Stimulated activated CD4-positive, alpha-beta T cell treated with anti-CD3 and anti-CD28 coated beads, Interleukin-2, amount 100 ng/mL, for 4 hours (primary cell): ENCODE results near the gene SHISA6.
"Not testable (repeated sequence)": the region's sequence is repeated elsewhere in the genome, so short reads cannot be mapped to it uniquely, and the experiment has no call there.

Experiments used
- DNase-seq: peaks from one replicate; pipeline ENCODE4 v3.0.0-alpha.2; 2020; ENCODE audit warnings: low read depth

The SHISA6 gene

GRCh38 chr17:11303773-11304394 lies 62.9 kb downstream of the SHISA6 start:
- no peak for DNase-seq

GRCh38 chr17:11304568-11304967 lies 63.6 kb downstream of the SHISA6 start:
- DNase-seq: no peak

GRCh38 chr17:11305524-11305923 lies 64.5 kb downstream of the SHISA6 start:
- DNase-seq: no peak

DNA sequence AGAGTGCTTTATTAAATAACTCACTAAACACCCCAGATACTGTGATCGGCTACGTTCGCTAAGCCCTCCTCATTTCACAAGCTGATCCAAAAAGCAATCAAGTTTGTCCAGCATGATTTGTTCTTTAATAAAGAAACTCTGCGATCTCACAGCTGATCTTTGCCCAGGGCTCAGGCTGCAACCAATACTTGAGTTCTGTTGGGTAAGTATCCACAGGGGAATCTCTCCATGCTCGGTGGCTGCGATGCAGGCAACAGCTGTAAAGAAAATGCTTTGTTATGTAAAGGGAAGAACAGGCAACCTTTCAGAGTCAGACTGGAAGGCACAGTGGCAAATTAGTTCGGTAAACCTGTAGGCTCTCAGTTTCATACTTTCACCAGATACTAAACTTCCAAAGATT lies 67.5 kb downstream of the SHISA6 start:
- no peak for DNase-seq

GRCh38 chr17:11309033-11309432 lies 68.0 kb downstream of the SHISA6 start:
- no peak for DNase-seq

- DNase-seq: no peak
Measured at GRCh38 chr17:11309850-11310249, 68.8 kb downstream of the SHISA6 start.

- not testable (repeated sequence) for DNase-seq
Measured at GRCh38 chr17:11316451-11316850, 75.4 kb downstream of the SHISA6 start.

- DNase-seq: no peak
Measured at GRCh38 chr17:11318207-11318606, 77.2 kb downstream of the SHISA6 start.

DNA sequence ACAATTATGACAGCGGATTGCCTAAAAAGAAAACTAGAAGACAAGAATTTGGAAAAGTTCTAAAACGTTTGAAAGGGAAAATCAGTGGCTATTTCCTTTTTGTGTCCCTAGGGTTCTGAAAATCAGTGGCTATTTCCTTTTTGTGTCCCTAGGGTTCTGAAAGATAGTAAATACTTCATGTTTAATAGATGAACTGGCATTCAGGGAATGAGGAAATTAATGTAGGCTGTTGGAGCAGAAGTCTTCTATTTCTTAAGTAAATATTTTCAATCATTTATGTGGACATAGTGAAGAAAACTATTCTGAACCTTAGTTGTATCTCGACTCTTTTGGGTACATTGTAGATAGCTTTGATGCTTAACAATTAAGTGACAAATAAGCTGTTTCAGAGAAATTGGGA lies 78.9 kb downstream of the SHISA6 start:
- no peak for DNase-seq

GRCh38 chr17:11324021-11324420 lies 83.0 kb downstream of the SHISA6 start:
- DNase-seq: no peak

DNA sequence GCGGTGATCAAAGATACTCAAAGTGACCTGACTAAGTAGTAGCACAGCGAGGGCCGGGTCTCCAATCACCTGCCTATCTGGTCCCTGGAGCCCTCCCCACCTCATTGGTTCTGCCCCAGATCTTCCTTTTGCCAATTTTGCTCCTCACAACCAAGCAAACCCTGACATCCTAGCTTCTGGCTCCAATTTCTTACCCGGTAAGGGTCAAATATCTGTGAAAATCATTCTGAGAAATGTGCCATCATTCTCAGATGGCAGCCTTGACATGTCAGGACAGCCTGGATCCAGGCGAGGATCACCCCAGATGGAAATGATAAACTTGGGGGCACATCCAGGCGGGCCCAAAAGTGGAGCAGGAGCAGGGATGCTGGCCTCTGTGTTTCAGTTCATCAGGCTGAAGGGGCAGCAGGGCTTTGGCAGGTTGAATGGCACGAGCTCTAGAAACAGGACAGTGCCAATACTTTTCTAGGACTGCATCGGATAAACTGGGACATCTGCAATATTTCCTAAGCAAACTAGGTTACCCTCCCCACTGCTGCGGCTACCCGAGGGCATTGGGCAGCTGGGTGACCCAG lies 83.9 kb downstream of the SHISA6 start:
- no peak for DNase-seq

DNA sequence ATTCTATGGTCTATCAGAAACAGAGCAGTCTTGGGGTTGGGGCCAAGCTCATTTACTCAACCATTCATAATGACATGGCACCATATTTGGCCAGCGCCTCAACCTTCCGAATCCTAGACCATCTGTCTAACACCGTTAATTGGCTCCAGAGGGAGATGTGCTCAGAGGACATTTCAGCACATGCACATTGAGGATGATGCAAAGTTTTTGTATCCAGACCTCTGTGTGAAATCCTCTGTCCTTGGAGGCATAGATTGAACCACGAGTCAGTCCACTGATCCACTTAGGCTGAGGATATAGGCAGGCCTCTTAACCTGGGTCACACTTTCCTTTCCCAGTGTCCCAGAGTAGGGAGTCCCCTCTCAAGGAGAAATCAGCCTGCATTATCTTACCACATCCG lies 85.5 kb downstream of the SHISA6 start:
- DNase-seq: no peak

DNA sequence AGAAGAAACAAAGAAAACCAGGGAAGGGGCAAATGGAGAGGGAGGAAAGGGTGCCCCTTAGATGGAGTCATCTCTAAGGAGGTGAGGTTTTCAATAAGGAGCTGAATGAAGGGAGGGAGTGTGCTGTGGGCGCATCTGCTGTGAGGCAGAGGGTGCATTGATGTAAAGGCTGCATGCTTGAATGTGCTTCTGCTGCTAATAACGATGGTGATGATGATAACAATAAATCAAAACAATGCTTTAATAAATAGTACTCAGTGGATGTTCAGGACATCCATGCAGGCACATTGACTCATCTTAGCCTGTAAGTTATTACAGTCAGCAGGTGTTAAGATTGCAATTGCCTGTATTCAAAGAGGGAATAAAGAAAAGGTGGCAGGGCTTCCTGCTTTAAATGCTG lies 87.8 kb downstream of the SHISA6 start:
- no peak for DNase-seq

DNA sequence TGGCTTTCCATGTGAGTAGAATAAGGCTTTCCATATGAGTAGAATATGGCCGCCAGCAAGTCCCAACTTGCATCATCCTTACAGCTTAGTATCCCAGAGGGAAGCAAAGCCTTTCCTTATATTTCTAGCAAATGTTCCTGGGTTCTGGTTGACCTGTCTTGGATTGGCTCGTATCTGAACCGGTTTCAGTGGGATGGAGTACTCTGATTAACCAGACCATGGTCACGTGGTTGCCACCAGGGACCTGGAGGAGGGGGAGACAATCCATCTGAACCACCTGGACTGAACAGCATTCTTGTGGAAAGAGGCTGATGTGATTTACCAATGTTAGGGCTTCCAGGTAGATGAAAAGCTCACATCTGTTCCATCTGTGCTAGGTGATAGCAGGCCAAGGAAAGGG lies 89.0 kb downstream of the SHISA6 start:
- no peak for DNase-seq

DNA sequence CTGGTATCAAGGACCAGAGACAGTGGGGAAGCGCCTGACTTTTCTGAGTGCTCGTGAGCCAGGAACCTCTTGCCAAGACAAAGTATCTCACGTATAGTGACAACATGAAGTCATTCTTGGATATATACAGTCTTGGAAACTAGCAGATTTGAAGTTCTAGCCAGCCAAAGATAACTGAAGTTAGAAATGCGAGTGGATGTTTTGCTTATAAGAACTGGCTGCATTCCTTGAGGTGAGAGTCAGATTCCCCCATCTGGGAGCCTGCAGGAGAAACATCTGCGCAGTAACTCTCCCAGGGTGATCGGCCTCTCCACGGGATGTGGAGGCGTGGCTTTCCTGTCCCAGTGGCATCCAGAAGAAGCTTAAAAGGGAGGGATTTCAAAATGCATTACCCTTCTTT lies 89.8 kb downstream of the SHISA6 start:
- DNase-seq: no peak

- DNase-seq: no peak
Measured at GRCh38 chr17:11331547-11332513, 90.8 kb downstream of the SHISA6 start.

DNA sequence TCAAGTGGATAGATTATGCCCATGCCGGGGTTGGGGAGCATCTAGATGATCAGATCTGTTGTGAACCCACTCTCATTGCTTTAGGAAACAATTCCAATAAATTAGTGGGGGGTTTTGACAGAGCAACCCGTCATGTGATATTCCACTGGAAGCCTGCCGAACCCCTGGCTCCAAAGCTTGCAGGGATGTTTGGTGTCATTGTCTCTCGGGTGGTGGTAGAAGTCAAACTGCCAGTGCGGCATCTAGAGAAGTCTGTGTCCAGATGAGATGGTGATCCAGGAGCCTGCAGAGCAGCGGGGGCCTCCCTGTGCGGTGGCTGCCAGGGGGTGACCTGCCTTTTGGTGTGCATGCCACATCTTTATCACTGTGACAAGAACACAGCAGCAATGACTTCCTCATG lies 91.7 kb downstream of the SHISA6 start:
- no peak for DNase-seq

- DNase-seq: no peak
Measured at GRCh38 chr17:11334493-11334892, 93.5 kb downstream of the SHISA6 start.

- DNase-seq: no peak
Measured at GRCh38 chr17:11336290-11336689, 95.3 kb downstream of the SHISA6 start.

GRCh38 chr17:11340803-11341202 lies 99.8 kb downstream of the SHISA6 start:
- DNase-seq: no peak

DNA sequence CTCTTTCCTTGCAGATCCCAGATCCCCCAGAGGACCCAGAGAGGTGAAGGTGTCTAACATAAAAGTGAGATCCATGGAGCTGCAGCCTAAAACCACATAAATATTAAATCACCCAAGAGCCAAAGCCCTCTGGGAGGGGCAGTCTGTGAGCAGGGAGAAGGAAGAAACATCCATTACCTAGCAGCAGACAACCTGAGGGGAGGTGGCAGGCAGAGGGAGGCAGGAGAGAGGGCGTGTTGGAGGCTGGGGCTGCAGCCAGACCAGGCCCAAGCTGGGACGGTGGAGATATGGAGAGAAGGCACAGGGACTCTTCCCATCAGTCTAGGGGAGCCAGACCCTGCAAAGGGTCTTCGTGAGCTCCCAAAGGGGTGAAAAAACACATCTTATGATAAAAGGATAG lies 101.1 kb downstream of the SHISA6 start:
- no peak for DNase-seq

GRCh38 chr17:11349106-11349505 lies 108.1 kb downstream of the SHISA6 start:
- no peak for DNase-seq

GRCh38 chr17:11351479-11351878 lies 110.5 kb downstream of the SHISA6 start:
- DNase-seq: no peak
